ENCODE data around the gene OR2AE1. TPM values are rescaled to one million over a fixed set of nuclear protein-coding genes. Genes with fewer than 3 reads are reported as not detected.
"Not testable (repeated sequence)": the region's sequence is repeated elsewhere in the genome, so short reads cannot be mapped to it uniquely, and the experiment has no call there.

OR2AE1 gene
- total and polyA plus RNA-seq, 9 donors, result 0.57 TPM; not detected in 8

- DNase-seq, result no peak
- Histone ChIP-seq H3K36me3 (no peaks in the 10 kb centered on the region), H3K27ac (no peak overlapping the region), H3K4me1 (ENCODE audit: insufficient read depth) (no peaks in the 10 kb centered on the region), H3K4me3 (no peak overlapping the region), H3K9me3 (no peaks in the 10 kb centered on the region), H3K27me3 (no peaks in the 10 kb centered on the region)
- 63 to 88% (median 79%) methylated on average over 1 of the region's 1 CpG for WGBS, 3 donors
- intact Hi-C loops (cut with DNase I), result loop anchor here in 1 of 4 donors (5.0 kb wide), 1 partner anchor 99 kb away; no protein-coding TSS in a partner anchor
- TF ChIP-seq POLR2A (IDR thresholded peaks at IDR 0.05) (no peak), CTCF (IDR thresholded peaks at IDR 0.05) (no peak), EP300 (IDR thresholded peaks at IDR 0.05) (no peak)
These were observed 8.6 kb downstream of the OR2AE1 start for GRCh38 chr7:99868246-99868645.

- WGBS, 3 donors, result 90 to 93% (median 92%) methylated on average over 2 of the region's 2 CpGs
These were observed 9.4 kb downstream of the OR2AE1 start for GRCh38 chr7:99867477-99867876.

GRCh38 chr7:99863847-99864440 is 12.9 kb downstream of the OR2AE1 start:
- no peaks in the 10 kb centered on the region for H3K36me3 ChIP-seq
- H3K9me3 ChIP-seq, result no peaks in the 10 kb centered on the region
- intact Hi-C loops (cut with DNase I), result no loop called here
- no peak overlapping the region for H3K4me3 ChIP-seq
- 49 to 59% (median 59%) methylated on average over 2 of the region's 2 CpGs for WGBS, 3 donors
- TF ChIP-seq POLR2A (IDR thresholded peaks at IDR 0.05) (no peak), CTCF (IDR thresholded peaks at IDR 0.05) (no peak), EP300 (IDR thresholded peaks at IDR 0.05) (no peak)
- no peak overlapping the region for H3K27ac ChIP-seq
- H3K4me1 ChIP-seq (ENCODE audit: insufficient read depth), result no peaks in the 10 kb centered on the region
- no peak for DNase-seq
- no peaks in the 10 kb centered on the region for H3K27me3 ChIP-seq

More at GRCh38 chr7:99867477-99867876, 9.4 kb downstream of the OR2AE1 start:
- not testable (repeated sequence) for H3K27ac ChIP-seq; DNase-seq; H3K36me3 ChIP-seq; H3K4me1 ChIP-seq (ENCODE audit: insufficient read depth); H3K9me3 ChIP-seq; H3K27me3 ChIP-seq; H3K4me3 ChIP-seq
- intact Hi-C loops (cut with DNase I), result loop anchor here in 1 of 4 donors (5.0 kb wide), 1 partner anchor 100 kb away; no protein-coding TSS in a partner anchor

GRCh38 chr7:99860281-99861127 is 16.3 kb downstream of the OR2AE1 start:
- no peak for TF ChIP-seq POLR2A (IDR thresholded peaks at IDR 0.05)
- no peak for TF ChIP-seq EP300 (IDR thresholded peaks at IDR 0.05)
- TF ChIP-seq CTCF (IDR thresholded peaks at IDR 0.05), result no peak
- Histone ChIP-seq H3K4me3 (no peak overlapping the region), H3K27me3 (no peaks in the 10 kb centered on the region), H3K27ac (no peak overlapping the region), H3K9me3 (no peaks in the 10 kb centered on the region), H3K4me1 (ENCODE audit: insufficient read depth) (no peaks in the 10 kb centered on the region), H3K36me3 (no peaks in the 10 kb centered on the region)
- DNase-seq, result peak in 3 of 5 donors; percentile 13 to 34 (median 22)
- intact Hi-C loops (cut with DNase I), result no loop called here
- 73 to 75% (median 74%) methylated on average over 15 of the region's 15 CpGs for WGBS, 3 donors

GRCh38 chr7:99855236-99855635 is 21.6 kb downstream of the OR2AE1 start:
- no peak overlapping the region for H3K4me3 ChIP-seq
- 84 to 92% (median 91%) methylated on average over 1 of the region's 1 CpG for WGBS, 3 donors
- DNase-seq, result no peak
- no peak for TF ChIP-seq POLR2A (IDR thresholded peaks at IDR 0.05)
- TF ChIP-seq CTCF (IDR thresholded peaks at IDR 0.05), result no peak
- no peak for TF ChIP-seq EP300 (IDR thresholded peaks at IDR 0.05)
- no peaks in the 10 kb centered on the region for H3K4me1 ChIP-seq (ENCODE audit: insufficient read depth)
- no peaks in the 10 kb centered on the region for H3K9me3 ChIP-seq
- H3K36me3 ChIP-seq, result no peaks in the 10 kb centered on the region
- intact Hi-C loops (cut with DNase I), result no loop called here
- no peaks in the 10 kb centered on the region for H3K27me3 ChIP-seq
- no peak overlapping the region for H3K27ac ChIP-seq

Measured in ovary (tissue), 9 donors.